SK-N-SH treated with all-trans-retinoic acid at 6 μM for 48 hours (cell line): Measurements from ENCODE around the gene CCDC186.
"Not testable (repeated sequence)": the region's sequence is repeated elsewhere in the genome, so short reads cannot be mapped to it uniquely, and the experiment has no call there.

Experiments used
- ATAC-seq: fragments of 200-7000 bp; cut with Tn5 transposase; 3 replicates; pipeline ENCODE4 v1.9.1; 2020; ENCODE audit warnings: mild to moderate bottlenecking, moderate library complexity
- ARNTL ChIP-seq: fragments of 450-650 bp; formaldehyde crosslinking; IDR thresholded peaks from 2 replicates; pipeline ENCODE4 v1.5.0; 2020; ENCODE audit warnings: low read depth, mild to moderate bottlenecking, moderate library complexity, borderline replicate concordance
- BACH2 ChIP-seq: fragments of 250-450 bp; sonication (Bioruptor Pico); IDR thresholded peaks from 2 replicates; pipeline ENCODE4 v1.9.0; 2021; ENCODE audit warnings: mild to moderate bottlenecking, borderline replicate concordance
- CREB5 ChIP-seq: fragments of 250-450 bp; sonication (Bioruptor Pico); IDR thresholded peaks from 2 replicates; pipeline ENCODE4 v1.5.1; 2020; ENCODE audit warnings: low read depth, mild to moderate bottlenecking, moderate library complexity
- CSDC2 ChIP-seq: fragments of 250-450 bp; sonication (Bioruptor Pico); IDR thresholded peaks from 2 replicates; pipeline ENCODE4 v1.5.0; 2020; ENCODE audit warnings: mild to moderate bottlenecking, moderate library complexity
- ESRRG ChIP-seq: fragments of 250-450 bp; sonication (Bioruptor Pico); IDR thresholded peaks from 2 replicates; pipeline ENCODE4 v1.6.1; 2021; ENCODE audit warnings: mild to moderate bottlenecking
- GLIS3 ChIP-seq: fragments of 250-450 bp; sonication (Bioruptor Pico); IDR thresholded peaks from 2 replicates; pipeline ENCODE4 v1.5.0; 2020; ENCODE audit warnings: mild to moderate bottlenecking, moderate library complexity
- ISL1 ChIP-seq: fragments of 250-450 bp; sonication (Bioruptor Pico); IDR thresholded peaks from 2 replicates; pipeline ENCODE4 v2.1.2; 2022; ENCODE audit warnings: mild to moderate bottlenecking, moderate library complexity
- OSR1 ChIP-seq: fragments of 250-450 bp; sonication (Bioruptor Pico); IDR thresholded peaks from 2 replicates; pipeline ENCODE4 v1.8.0; 2022; ENCODE audit warnings: moderate library complexity, mild to moderate bottlenecking, inconsistent platforms
- PATZ1 ChIP-seq: fragments of 250-450 bp; sonication (Bioruptor Pico); IDR thresholded peaks from 2 replicates; pipeline ENCODE4 v1.8.0; 2020; ENCODE audit warnings: mild to moderate bottlenecking, moderate library complexity, borderline replicate concordance
- POU6F1 ChIP-seq: fragments of 250-450 bp; sonication (Bioruptor Pico); IDR thresholded peaks from 2 replicates; pipeline ENCODE4 v1.8.0; 2021; ENCODE audit warnings: low read depth, mild to moderate bottlenecking, moderate library complexity, borderline replicate concordance
- PPARA ChIP-seq: fragments of 250-450 bp; sonication (Bioruptor Pico); IDR thresholded peaks from 2 replicates; pipeline ENCODE4 v1.5.0; 2020; ENCODE audit warnings: mild to moderate bottlenecking, borderline replicate concordance
- RARB ChIP-seq: fragments of 250-450 bp; sonication (Bioruptor Pico); IDR thresholded peaks from 2 replicates; pipeline ENCODE4 v1.8.0; 2021; ENCODE audit warnings: mild to moderate bottlenecking, moderate library complexity
- SNAI2 ChIP-seq: fragments of 250-450 bp; sonication (Bioruptor Pico); IDR thresholded peaks from 2 replicates; pipeline ENCODE4 v1.5.0; 2020; ENCODE audit warnings: mild to moderate bottlenecking, moderate library complexity
- TCF4 ChIP-seq: fragments of 250-450 bp; sonication (Bioruptor Pico); IDR thresholded peaks from 2 replicates; pipeline ENCODE4 v1.8.0; 2021; ENCODE audit warnings: mild to moderate bottlenecking, moderate library complexity, borderline replicate concordance
- TOX ChIP-seq: fragments of 250-450 bp; sonication (Bioruptor Pico); IDR thresholded peaks from 2 replicates; pipeline ENCODE4 v1.8.0; 2021; ENCODE audit warnings: mild to moderate bottlenecking, moderate library complexity, borderline replicate concordance
- TSHZ2 ChIP-seq: fragments of 250-450 bp; sonication (Bioruptor Pico); IDR thresholded peaks from 2 replicates; pipeline ENCODE4 v1.5.0; 2020; ENCODE audit warnings: mild to moderate bottlenecking, moderate library complexity
- ZC3H10 ChIP-seq: fragments of 250-450 bp; sonication (Bioruptor Pico); IDR thresholded peaks from 2 replicates; pipeline ENCODE4 v1.5.1; 2021; ENCODE audit warnings: mild to moderate bottlenecking, moderate library complexity
- ZFP3 ChIP-seq: fragments of 250-450 bp; sonication (Bioruptor Pico); IDR thresholded peaks from 2 replicates; pipeline ENCODE4 v1.5.0; 2020; ENCODE audit warnings: mild to moderate bottlenecking, moderate library complexity
- ZFP30 ChIP-seq: fragments of 450-650 bp; formaldehyde crosslinking; IDR thresholded peaks from 2 replicates; pipeline ENCODE4 v1.5.0; 2022; ENCODE audit warnings: mild to moderate bottlenecking, moderate library complexity
- ZNF565 ChIP-seq: fragments of 450-650 bp; formaldehyde crosslinking; conservative IDR thresholded peaks from 2 replicates; pipeline ENCODE4 v1.5.0; 2020; ENCODE audit warnings: low read depth, mild to moderate bottlenecking, moderate library complexity
- ZNF70 ChIP-seq: fragments of 450-650 bp; formaldehyde crosslinking; IDR thresholded peaks from 2 replicates; pipeline ENCODE4 v1.5.0; 2020; ENCODE audit warnings: mild to moderate bottlenecking, moderate library complexity
- ZNF8 ChIP-seq: fragments of 450-650 bp; formaldehyde crosslinking; IDR thresholded peaks from 2 replicates; pipeline ENCODE4 v1.5.0; 2020; ENCODE audit warnings: mild to moderate bottlenecking, moderate library complexity
- TF ChIP-seq, protein P1 (sequence below): fragments of 250-450 bp; sonication (Bioruptor Pico); IDR thresholded peaks from 2 replicates; pipeline ENCODE4 v1.5.1; 2021; ENCODE audit warnings: mild to moderate bottlenecking, moderate library complexity

Gene CCDC186

DNA sequence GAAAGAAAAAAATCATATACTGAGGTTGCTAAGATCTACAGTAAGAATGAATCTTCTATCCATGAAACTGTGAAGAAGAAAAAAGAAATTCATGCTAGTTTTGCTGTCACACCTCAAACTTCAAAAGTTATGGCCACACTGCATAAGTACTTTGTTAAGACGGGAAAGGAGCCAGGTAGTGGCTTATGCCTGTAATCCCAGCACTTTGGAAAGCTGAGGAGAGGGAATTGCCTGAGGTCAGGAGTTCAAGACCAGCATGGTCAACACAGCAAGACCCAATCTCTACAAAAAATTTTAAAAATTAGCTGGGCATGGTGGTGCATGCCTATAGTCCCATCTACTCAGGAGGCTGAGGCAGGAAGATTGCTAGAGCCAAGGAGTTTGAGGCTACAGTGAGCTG, 22.1 kb downstream of the CCDC186 start:
- ATAC-seq = peak; percentile 20; the same call in 2 of the 3 replicates
- no peak for TF ChIP-seq RARB (CRISPR knock-in tag)
- TF ChIP-seq ZNF70 (CRISPR knock-in tag) = no peak
- no peak for TF ChIP-seq ZC3H10 (CRISPR knock-in tag)
- no peak for TF ChIP-seq PPARA (CRISPR knock-in tag)
- no peak for TF ChIP-seq ARNTL (CRISPR knock-in tag)
- TF ChIP-seq BACH2 (CRISPR knock-in tag) = no peak
- TF ChIP-seq TOX (CRISPR knock-in tag) = no peak
- no peak for TF ChIP-seq GLIS3
- TF ChIP-seq SNAI2 (CRISPR knock-in tag) = no peak
- no peak for TF ChIP-seq TSHZ2 (CRISPR knock-in tag)
- TF ChIP-seq, protein P1, sequence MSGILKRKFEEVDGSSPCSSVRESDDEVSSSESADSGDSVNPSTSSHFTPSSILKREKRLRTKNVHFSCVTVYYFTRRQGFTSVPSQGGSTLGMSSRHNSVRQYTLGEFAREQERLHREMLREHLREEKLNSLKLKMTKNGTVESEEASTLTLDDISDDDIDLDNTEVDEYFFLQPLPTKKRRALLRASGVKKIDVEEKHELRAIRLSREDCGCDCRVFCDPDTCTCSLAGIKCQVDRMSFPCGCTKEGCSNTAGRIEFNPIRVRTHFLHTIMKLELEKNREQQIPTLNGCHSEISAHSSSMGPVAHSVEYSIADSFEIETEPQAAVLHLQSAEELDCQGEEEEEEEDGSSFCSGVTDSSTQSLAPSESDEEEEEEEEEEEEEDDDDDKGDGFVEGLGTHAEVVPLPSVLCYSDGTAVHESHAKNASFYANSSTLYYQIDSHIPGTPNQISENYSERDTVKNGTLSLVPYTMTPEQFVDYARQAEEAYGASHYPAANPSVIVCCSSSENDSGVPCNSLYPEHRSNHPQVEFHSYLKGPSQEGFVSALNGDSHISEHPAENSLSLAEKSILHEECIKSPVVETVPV (CRISPR knock-in tag) = no peak
- no peak for TF ChIP-seq ZNF565 (CRISPR knock-in tag)
- TF ChIP-seq ZFP30 = no peak

- peak; percentile 99 for ATAC-seq
- TF ChIP-seq ZNF8 (CRISPR knock-in tag) (no peak), ZNF70 (CRISPR knock-in tag) (no peak), ARNTL (CRISPR knock-in tag) (no peak), SNAI2 (CRISPR knock-in tag) (no peak), TSHZ2 (CRISPR knock-in tag) (no peak), ZNF565 (CRISPR knock-in tag) (no peak), GLIS3 (no peak), ISL1 (CRISPR knock-in tag) (no peak; the same call in 1 of the 2 replicates), POU6F1 (no peak), OSR1 (CRISPR knock-in tag) (no peak), CSDC2 (CRISPR knock-in tag) (no peak), ZC3H10 (CRISPR knock-in tag) (no peak), RARB (CRISPR knock-in tag) (no peak), ESRRG (no peak), CREB5 (CRISPR knock-in tag) (no peak), ZFP30 (no peak), TCF4 (CRISPR knock-in tag) (no peak), ZFP3 (CRISPR knock-in tag) (no peak), PATZ1 (no peak)
Observed at GRCh38 chr10:114151486-114151885, 22.5 kb downstream of the CCDC186 start.

GRCh38 chr10:114149476-114149875, 24.5 kb downstream of the CCDC186 start:
- not testable (repeated sequence) for ATAC-seq
